ENCODE results near the gene BMF. TPM values are rescaled to one million over a fixed set of nuclear protein-coding genes. Genes with fewer than 3 reads are reported as not detected.

The BMF gene
- total RNA-seq, 2 experiments from 2014 or later = 4.8 to 11.1 TPM

DNA sequence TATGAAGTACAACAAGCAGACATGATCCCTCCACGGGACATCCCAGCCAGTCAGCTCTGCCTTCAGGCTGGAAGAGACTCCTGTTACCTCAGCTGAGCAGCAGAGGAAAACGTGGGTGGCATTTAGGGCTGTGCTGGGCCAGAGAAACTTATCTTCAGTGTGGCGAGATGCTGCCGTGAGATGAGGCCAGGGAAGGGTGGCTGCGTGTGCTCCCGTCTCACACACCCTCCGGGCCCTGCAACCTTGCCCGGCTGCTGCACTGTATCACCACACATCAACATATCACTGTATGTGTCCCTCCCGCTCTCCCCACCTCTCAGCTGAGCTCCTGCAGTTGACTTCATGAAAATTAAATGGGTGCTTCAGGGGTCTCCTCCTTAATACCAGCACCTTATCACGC, 23.4 kb downstream of the BMF start:
- no peak overlapping the region for H2AFZ ChIP-seq (ENCODE audit: low read length)
- no peak overlapping the region for H3K4me2 ChIP-seq (ENCODE audit: low read length)
- no peak overlapping the region for H3K4me3 ChIP-seq (ENCODE audit: low read depth, low read length, poor library complexity, severe bottlenecking)
- DNase-seq (ENCODE audit: low spot score) = no peak
- intact Hi-C loops (cut with micrococcal nuclease; ENCODE audit: unreplicated experiment) = no loop called here
- no peaks in the 10 kb centered on the region for H3K36me3 ChIP-seq (ENCODE audit: insufficient read depth, low read length)
- ChIA-PET POLR2A (interaction anchor here (1.5 kb wide), 1 partner anchor 21 kb away, joined by 3 read pairs; no protein-coding TSS in a partner anchor), CTCF (ENCODE audit: unreplicated experiment) (no interaction called here)
- peaks cover 38% of the 10 kb centered on the region for H3K4me1 ChIP-seq (ENCODE audit: insufficient read depth, low read length, poor library complexity, severe bottlenecking)
- no peaks in the 10 kb centered on the region for H3K9me2 ChIP-seq (ENCODE audit: insufficient read depth, low read length)
- BruUV-seq (replicated peaks) = no TSS peak
- no peak overlapping the region for H3K27ac ChIP-seq (ENCODE audit: low read depth, low read length, poor library complexity, severe bottlenecking)
- no peaks in the 10 kb centered on the region for H4K20me1 ChIP-seq (ENCODE audit: insufficient read depth, low read length)
- TF ChIP-seq, protein P1, sequence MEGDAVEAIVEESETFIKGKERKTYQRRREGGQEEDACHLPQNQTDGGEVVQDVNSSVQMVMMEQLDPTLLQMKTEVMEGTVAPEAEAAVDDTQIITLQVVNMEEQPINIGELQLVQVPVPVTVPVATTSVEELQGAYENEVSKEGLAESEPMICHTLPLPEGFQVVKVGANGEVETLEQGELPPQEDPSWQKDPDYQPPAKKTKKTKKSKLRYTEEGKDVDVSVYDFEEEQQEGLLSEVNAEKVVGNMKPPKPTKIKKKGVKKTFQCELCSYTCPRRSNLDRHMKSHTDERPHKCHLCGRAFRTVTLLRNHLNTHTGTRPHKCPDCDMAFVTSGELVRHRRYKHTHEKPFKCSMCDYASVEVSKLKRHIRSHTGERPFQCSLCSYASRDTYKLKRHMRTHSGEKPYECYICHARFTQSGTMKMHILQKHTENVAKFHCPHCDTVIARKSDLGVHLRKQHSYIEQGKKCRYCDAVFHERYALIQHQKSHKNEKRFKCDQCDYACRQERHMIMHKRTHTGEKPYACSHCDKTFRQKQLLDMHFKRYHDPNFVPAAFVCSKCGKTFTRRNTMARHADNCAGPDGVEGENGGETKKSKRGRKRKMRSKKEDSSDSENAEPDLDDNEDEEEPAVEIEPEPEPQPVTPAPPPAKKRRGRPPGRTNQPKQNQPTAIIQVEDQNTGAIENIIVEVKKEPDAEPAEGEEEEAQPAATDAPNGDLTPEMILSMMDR (conservative IDR thresholded peaks at IDR 0.05; ENCODE audit: low read length) = no peak
- TF ChIP-seq EZH2phosphoT487 (IDR thresholded peaks at IDR 0.05; ENCODE audit: borderline replicate concordance, low read depth, low read length) = no peak
- no peaks in the 10 kb centered on the region for H3K9me3 ChIP-seq (ENCODE audit: low read length)
- no peaks in the 10 kb centered on the region for H3K79me2 ChIP-seq (ENCODE audit: insufficient read depth, low read depth, low read length)

DNA sequence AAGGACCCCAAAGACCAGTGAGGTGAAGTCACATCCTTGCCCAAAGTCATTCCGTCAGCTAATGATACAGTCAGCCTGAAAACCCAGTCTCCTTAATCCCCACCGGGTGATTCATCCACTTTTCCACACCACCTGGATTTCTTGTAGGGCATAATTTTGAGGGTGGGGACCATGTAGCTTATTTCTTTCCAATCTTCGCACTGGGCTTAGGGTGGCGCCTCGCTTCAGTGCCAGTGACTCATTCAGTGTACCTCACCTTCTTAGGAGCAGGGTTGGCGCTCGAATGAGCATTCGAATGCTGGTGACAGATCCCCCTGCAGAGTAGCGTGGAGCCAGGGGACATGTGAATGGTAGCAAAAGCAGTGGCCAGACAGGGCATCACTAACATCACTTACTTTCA, 24.0 kb downstream of the BMF start:
- Histone ChIP-seq H3K9me2 (ENCODE audit: insufficient read depth, low read length) (no peaks in the 10 kb centered on the region), H3K79me2 (ENCODE audit: insufficient read depth, low read depth, low read length) (no peaks in the 10 kb centered on the region), H3K36me3 (ENCODE audit: insufficient read depth, low read length) (no peaks in the 10 kb centered on the region), H3K9me3 (ENCODE audit: low read length) (no peaks in the 10 kb centered on the region), H3K4me3 (ENCODE audit: low read depth, low read length, poor library complexity, severe bottlenecking) (no peak overlapping the region), H3K4me2 (ENCODE audit: low read length) (no peak overlapping the region), H4K20me1 (ENCODE audit: insufficient read depth, low read length) (no peaks in the 10 kb centered on the region), H3K4me1 (ENCODE audit: insufficient read depth, low read length, poor library complexity, severe bottlenecking) (peaks cover 38% of the 10 kb centered on the region), H2AFZ (ENCODE audit: low read length) (no peak overlapping the region), H3K27ac (ENCODE audit: low read depth, low read length, poor library complexity, severe bottlenecking) (no peak overlapping the region)
- intact Hi-C loops (cut with micrococcal nuclease; ENCODE audit: unreplicated experiment) = no loop called here
- BruUV-seq (replicated peaks) = no TSS peak
- CTCF ChIA-PET (ENCODE audit: unreplicated experiment) = no interaction called here
- no peak for TF ChIP-seq EZH2phosphoT487 (IDR thresholded peaks at IDR 0.05; ENCODE audit: borderline replicate concordance, low read depth, low read length)
- TF ChIP-seq, protein P1 (conservative IDR thresholded peaks at IDR 0.05; ENCODE audit: low read length) = no peak
- DNase-seq (ENCODE audit: low spot score) = no peak
- POLR2A ChIA-PET = no interaction called here

DNA sequence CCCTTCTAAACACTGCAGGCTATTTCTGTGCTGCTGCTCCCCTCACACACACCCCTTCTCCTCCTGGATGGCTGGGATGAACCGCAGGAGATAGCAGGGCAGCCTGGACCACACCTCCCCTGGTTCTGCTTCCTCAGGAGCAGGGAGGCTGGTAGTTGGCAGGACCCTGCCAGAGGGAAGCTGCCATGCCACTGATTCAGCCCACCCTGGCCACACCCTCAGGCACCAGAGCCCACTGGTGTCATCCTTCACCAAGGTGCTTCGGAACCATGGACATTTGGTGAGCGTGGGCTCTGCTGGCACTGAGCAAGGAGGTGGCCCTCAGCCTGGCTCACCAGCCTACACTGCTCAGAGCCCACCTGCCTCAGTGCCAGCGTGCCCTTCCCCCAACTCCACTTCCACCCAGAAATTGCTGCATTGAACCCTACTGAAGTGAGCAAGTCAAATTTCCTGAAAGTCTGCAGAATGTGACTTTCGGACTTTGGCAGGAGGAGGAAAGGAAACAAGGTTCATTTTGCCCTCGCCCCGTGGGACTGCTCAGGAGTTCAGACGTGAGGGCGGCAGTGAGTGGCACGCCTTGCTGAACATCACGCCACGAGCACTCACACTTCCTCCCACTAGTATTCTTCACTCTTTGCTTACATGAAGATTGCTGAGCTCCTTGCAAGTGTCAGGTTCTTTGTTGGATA, 26.3 kb downstream of the BMF start:
- ChIA-PET CTCF (ENCODE audit: unreplicated experiment) (interaction anchor here (1.4 kb wide), 1 partner anchor 22 kb away, joined by 3 read pairs; no protein-coding TSS in a partner anchor), POLR2A (interaction anchor here (0.6 to 1.1 kb wide), 2 partner anchors 15 to 1870 kb away, joined by 3 read pairs; no protein-coding TSS in a partner anchor)
- Histone ChIP-seq H4K20me1 (ENCODE audit: insufficient read depth, low read length) (no peaks in the 10 kb centered on the region), H3K9me2 (ENCODE audit: insufficient read depth, low read length) (no peaks in the 10 kb centered on the region), H3K36me3 (ENCODE audit: insufficient read depth, low read length) (no peaks in the 10 kb centered on the region), H3K27ac (ENCODE audit: low read depth, low read length, poor library complexity, severe bottlenecking) (no peak overlapping the region), H3K4me3 (ENCODE audit: low read depth, low read length, poor library complexity, severe bottlenecking) (no peak overlapping the region), H3K4me1 (ENCODE audit: insufficient read depth, low read length, poor library complexity, severe bottlenecking) (peaks cover 27% of the 10 kb centered on the region), H2AFZ (ENCODE audit: low read length) (peak overlapping the region; percentile 69; the same call in 1 of the 2 replicates), H3K4me2 (ENCODE audit: low read length) (peak overlapping the region; percentile 46), H3K79me2 (ENCODE audit: insufficient read depth, low read depth, low read length) (no peaks in the 10 kb centered on the region), H3K9me3 (ENCODE audit: low read length) (no peaks in the 10 kb centered on the region)
- TF ChIP-seq EZH2phosphoT487 (IDR thresholded peaks at IDR 0.05; ENCODE audit: borderline replicate concordance, low read depth, low read length) = no peak
- TF ChIP-seq, protein P1 (conservative IDR thresholded peaks at IDR 0.05; ENCODE audit: low read length) = no peak
- no peak for DNase-seq (ENCODE audit: low spot score)
- no TSS peak for BruUV-seq (replicated peaks)
- intact Hi-C loops (cut with micrococcal nuclease; ENCODE audit: unreplicated experiment) = no loop called here
